SJCRH30 (cell line): ENCODE results near the gene CD2AP. TPM values are rescaled to one million over a fixed set of nuclear protein-coding genes. Genes with fewer than 3 reads are reported as not detected.

Experiments
- DNase-seq, 2 experiments: peaks; one replicate each; pipeline ENCODE4 v3.0.0-alpha.2; 2015 to 2020
- H3K27ac ChIP-seq: fragments of 250-450 bp; sonication (Bioruptor Pico); 2 replicates; pipeline ENCODE4 v1.5.1; 2020; ENCODE audit warnings: mild to moderate bottlenecking, moderate library complexity
- H3K27me3 ChIP-seq: fragments of 250-450 bp; sonication (Bioruptor Pico); 2 replicates; pipeline ENCODE4 v1.5.1; 2020; ENCODE audit warnings: mild to moderate bottlenecking, moderate library complexity
- H3K36me3 ChIP-seq: fragments of 250-450 bp; sonication (Bioruptor Pico); 2 replicates; pipeline ENCODE4 v1.5.1; 2020; ENCODE audit warnings: mild to moderate bottlenecking, moderate library complexity
- H3K4me1 ChIP-seq: fragments of 250-450 bp; sonication (Bioruptor Pico); 2 replicates; pipeline ENCODE4 v1.5.1; 2020; ENCODE audit warnings: mild to moderate bottlenecking, moderate library complexity
- H3K4me3 ChIP-seq: fragments of 250-450 bp; sonication (Bioruptor Pico); 2 replicates; pipeline ENCODE4 v1.5.1; 2020; ENCODE audit warnings: mild to moderate bottlenecking, moderate library complexity
- H3K9me3 ChIP-seq: fragments of 250-450 bp; sonication (Bioruptor Pico); replicated peaks from 2 replicates; pipeline ENCODE4 v1.5.1; 2020; ENCODE audit warnings: mild to moderate bottlenecking, moderate library complexity
- total RNA-seq: library from RNA; depleted of rRNA; stranded (reverse); fragments of >200 nt; shearing (Covaris generic); gene quantifications from 2 replicates; pipeline ENCODE4 v1.2.3, GENCODE V29; 2014

The CD2AP gene
- total RNA-seq, 1 experiment from 2014 or later: 11.6 TPM

DNA sequence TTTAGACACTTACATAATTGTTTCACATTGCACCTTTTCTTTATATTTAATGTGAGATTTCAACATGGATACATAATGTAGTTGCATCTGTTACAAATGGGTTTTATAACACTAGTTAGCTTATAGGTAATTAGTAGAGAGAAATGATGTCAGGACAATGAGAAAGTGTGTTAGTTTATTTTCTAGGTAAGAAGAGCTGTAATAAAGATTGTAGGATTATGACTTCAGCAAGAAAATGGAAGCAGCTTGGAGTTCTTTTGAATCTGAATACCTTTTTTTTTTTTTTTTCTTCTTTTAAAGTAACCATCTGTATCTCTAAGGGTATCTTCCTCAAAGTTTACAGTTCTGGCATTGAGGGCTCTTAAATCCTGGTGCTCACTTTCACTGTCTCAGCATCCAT is 35.3 kb downstream of the CD2AP start:
- H3K4me3 ChIP-seq: no peak overlapping the region
- H3K27me3 ChIP-seq: no peaks in the 10 kb centered on the region
- H3K27ac ChIP-seq: no peak overlapping the region
- no peak for DNase-seq
- H3K9me3 ChIP-seq: no peaks in the 10 kb centered on the region
- H3K4me1 ChIP-seq: no peaks in the 10 kb centered on the region
- no peaks in the 10 kb centered on the region for H3K36me3 ChIP-seq

DNA sequence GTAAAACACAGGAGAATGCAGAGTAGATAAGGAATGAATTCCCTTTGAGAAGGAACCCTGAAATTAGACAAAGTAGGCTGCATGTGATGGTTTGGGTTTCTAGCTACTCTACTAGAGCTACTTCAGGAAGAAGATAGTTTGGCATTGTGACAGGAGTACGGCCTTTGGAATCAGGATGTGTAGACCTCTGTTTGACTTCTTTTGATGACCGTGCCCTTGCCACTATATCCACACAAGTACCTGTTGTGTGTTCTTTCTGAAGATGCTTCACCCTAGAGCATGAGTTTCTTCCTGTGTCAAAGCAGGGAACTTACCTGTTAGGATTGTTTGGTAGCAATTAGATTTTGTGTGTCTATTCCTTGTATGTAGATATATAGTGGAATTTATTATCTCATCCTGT is 41.7 kb downstream of the CD2AP start:
- no peak for DNase-seq
- Histone ChIP-seq H3K9me3 (no peaks in the 10 kb centered on the region), H3K27me3 (no peaks in the 10 kb centered on the region), H3K4me3 (no peak overlapping the region), H3K36me3 (no peaks in the 10 kb centered on the region), H3K27ac (no peak overlapping the region), H3K4me1 (no peaks in the 10 kb centered on the region)

DNA sequence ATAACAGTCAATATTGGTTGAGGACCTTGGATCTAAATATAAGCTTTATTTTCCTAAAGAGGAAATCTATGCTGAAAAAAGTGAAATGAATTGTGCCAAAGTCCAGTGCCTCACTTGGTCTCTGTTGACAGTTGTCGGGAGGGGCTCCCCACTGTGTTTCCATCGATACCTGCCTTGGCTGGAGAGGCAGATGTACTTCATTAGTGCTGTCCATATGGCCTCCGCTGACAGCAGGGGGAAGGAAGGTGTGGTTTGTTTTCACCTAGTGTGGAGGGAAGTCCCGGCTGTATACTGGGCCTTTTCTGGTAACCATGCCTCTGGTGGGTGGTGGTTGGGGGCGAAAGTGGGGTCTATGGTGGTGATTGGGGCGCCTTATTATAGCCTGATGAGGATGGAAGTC is 42.7 kb downstream of the CD2AP start:
- H3K4me1 ChIP-seq: no peaks in the 10 kb centered on the region
- H3K27me3 ChIP-seq: no peaks in the 10 kb centered on the region
- no peaks in the 10 kb centered on the region for H3K9me3 ChIP-seq
- H3K36me3 ChIP-seq: no peaks in the 10 kb centered on the region
- no peak overlapping the region for H3K27ac ChIP-seq
- H3K4me3 ChIP-seq: no peak overlapping the region
- DNase-seq: no peak

GRCh38 chr6:47521961-47522360 is 44.4 kb downstream of the CD2AP start:
- no peak for DNase-seq
- no peaks in the 10 kb centered on the region for H3K9me3 ChIP-seq
- no peak overlapping the region for H3K4me3 ChIP-seq
- H3K36me3 ChIP-seq: no peaks in the 10 kb centered on the region
- H3K27ac ChIP-seq: no peak overlapping the region
- no peaks in the 10 kb centered on the region for H3K27me3 ChIP-seq
- H3K4me1 ChIP-seq: no peaks in the 10 kb centered on the region

DNA sequence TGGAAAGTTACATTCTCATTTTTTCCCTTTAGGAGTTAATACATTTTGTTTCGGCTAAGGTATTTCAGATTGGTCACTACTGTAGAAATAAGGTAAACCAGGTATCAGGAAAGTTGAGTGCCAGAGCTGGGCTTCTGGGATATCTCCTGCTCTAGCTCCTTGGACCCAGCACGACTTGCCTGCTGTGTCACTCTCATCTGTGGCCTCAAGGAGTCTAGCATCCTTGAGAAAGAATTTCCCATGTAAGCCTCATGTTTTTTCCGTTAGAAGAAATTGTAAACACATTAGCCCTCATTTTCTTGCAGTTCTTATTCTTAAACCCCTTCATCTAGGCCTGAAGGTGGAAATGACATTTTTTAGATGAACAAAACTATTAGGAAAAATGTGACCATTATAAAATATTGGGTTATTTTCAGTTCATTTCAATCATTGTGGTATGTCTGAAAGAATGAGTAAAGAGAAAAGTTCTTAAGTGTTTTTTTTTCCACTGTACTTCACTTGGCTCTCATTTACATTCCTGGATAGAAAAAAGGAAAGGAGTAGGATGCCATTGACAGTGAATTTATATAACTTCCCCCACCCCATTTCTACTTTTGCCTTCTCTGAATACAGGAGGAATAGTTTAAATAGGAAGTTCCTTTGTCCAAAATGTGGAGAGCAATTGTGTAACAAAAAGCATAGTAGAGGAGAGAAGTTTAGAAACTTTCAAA is 46.7 kb downstream of the CD2AP start:
- no peaks in the 10 kb centered on the region for H3K9me3 ChIP-seq
- no peaks in the 10 kb centered on the region for H3K36me3 ChIP-seq
- no peak overlapping the region for H3K4me3 ChIP-seq
- H3K27me3 ChIP-seq: no peaks in the 10 kb centered on the region
- no peak overlapping the region for H3K27ac ChIP-seq
- DNase-seq: no peak
- no peaks in the 10 kb centered on the region for H3K4me1 ChIP-seq

DNA sequence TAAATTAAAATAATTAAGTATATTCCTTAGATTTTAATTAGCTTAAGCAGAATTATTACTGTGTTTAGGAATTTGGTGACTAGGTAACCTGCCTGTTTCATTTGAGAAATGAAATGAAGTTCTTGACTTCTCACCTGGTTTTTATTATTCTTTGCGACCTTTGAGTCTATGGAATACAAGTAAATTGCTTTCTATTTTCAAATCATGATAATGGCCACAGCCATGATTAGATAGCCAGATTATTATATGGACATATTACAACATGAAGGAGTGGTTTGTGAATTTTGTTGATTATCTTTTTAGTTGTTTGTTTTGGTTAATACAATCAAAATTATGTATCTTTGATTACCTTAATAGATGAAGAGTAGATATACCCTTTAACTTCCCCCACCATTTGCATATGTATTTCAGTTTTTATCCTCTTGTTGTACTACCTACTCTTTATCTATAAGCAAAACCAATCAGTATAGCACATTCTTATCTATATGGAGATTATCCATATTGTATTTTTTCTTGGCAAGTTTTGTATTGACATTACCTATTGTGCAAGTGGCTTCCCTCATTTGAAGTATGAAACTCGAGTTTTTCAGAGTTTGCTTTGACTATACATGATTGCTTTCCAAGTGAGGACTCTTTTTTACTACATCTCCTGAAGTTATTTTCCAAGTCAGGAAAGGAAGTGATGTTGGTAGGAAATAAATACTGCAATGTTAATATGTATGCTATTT is 47.9 kb downstream of the CD2AP start:
- Histone ChIP-seq H3K4me1 (no peaks in the 10 kb centered on the region), H3K36me3 (no peaks in the 10 kb centered on the region), H3K4me3 (no peak overlapping the region), H3K27ac (no peak overlapping the region), H3K9me3 (no peaks in the 10 kb centered on the region), H3K27me3 (no peaks in the 10 kb centered on the region)
- no peak for DNase-seq

GRCh38 chr6:47527274-47527673 is 49.7 kb downstream of the CD2AP start:
- H3K36me3 ChIP-seq: no peaks in the 10 kb centered on the region
- no peak overlapping the region for H3K4me3 ChIP-seq
- H3K27ac ChIP-seq: no peak overlapping the region
- H3K27me3 ChIP-seq: no peaks in the 10 kb centered on the region
- no peak for DNase-seq
- no peaks in the 10 kb centered on the region for H3K4me1 ChIP-seq
- H3K9me3 ChIP-seq: no peaks in the 10 kb centered on the region

DNA sequence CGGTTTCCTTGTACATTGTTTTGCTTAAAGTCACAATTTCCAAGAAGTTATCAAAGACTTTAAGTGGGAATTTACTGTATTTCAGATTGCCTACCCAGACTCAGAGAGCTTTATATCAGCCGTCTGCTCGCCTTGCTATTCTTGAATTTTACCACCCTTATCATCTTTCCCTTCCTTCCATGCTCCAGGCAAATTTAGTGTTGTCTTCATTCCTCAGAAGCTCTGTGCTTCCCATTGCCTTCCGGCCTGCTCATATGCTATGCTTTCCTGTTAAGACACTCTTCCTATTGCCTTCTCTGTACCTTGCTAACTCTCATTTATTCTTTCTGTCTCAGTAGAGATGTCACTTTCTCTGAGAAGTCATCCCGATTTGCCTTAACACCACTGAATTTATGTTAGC is 52.1 kb downstream of the CD2AP start:
- Histone ChIP-seq H3K27ac (no peak overlapping the region), H3K9me3 (no peaks in the 10 kb centered on the region), H3K4me1 (no peaks in the 10 kb centered on the region), H3K36me3 (no peaks in the 10 kb centered on the region), H3K27me3 (no peaks in the 10 kb centered on the region), H3K4me3 (no peak overlapping the region)
- DNase-seq: no peak

DNA sequence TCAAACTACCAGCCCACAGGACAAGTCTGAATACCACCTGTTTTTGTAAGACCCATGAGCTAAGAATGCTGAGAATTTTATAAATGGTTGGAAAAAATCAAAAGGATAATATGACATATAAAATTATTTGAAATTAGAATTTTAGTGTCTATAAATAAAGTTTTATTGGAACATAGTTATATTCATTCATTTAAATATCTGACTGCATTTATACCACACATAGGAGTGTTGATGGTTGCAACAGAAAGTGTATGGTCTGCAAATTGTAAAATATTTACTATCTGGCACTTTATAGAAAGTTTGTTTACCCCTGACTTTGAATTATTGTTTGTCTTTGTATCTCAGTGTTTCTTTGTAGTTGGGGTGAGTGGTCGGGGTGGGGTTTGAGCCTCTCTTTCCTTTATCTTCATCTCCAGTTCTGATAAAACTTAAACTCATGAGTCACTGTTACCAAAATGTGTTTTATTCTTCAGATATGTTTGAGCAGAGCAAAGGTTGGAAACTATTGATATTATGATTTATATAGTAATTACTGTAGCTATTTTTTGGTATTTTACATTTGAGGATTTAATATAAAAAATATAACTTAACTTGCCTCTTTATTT is 55.5 kb downstream of the CD2AP start:
- H3K4me3 ChIP-seq: no peak overlapping the region
- no peak overlapping the region for H3K27ac ChIP-seq
- no peaks in the 10 kb centered on the region for H3K4me1 ChIP-seq
- no peaks in the 10 kb centered on the region for H3K36me3 ChIP-seq
- H3K9me3 ChIP-seq: no peaks in the 10 kb centered on the region
- DNase-seq: no peak
- H3K27me3 ChIP-seq: no peaks in the 10 kb centered on the region

GRCh38 chr6:47534063-47534462 is 56.5 kb downstream of the CD2AP start:
- Histone ChIP-seq H3K9me3 (no peaks in the 10 kb centered on the region), H3K27me3 (no peaks in the 10 kb centered on the region), H3K4me1 (no peaks in the 10 kb centered on the region), H3K4me3 (no peak overlapping the region), H3K27ac (no peak overlapping the region), H3K36me3 (no peaks in the 10 kb centered on the region)
- no peak for DNase-seq

- no peaks in the 10 kb centered on the region for H3K27me3 ChIP-seq
- H3K9me3 ChIP-seq: no peaks in the 10 kb centered on the region
- no peaks in the 10 kb centered on the region for H3K4me1 ChIP-seq
- H3K36me3 ChIP-seq: no peaks in the 10 kb centered on the region
- H3K27ac ChIP-seq: no peak overlapping the region
- DNase-seq: no peak
- no peak overlapping the region for H3K4me3 ChIP-seq
Observed at GRCh38 chr6:47535316-47536225, 58.0 kb downstream of the CD2AP start.

DNA sequence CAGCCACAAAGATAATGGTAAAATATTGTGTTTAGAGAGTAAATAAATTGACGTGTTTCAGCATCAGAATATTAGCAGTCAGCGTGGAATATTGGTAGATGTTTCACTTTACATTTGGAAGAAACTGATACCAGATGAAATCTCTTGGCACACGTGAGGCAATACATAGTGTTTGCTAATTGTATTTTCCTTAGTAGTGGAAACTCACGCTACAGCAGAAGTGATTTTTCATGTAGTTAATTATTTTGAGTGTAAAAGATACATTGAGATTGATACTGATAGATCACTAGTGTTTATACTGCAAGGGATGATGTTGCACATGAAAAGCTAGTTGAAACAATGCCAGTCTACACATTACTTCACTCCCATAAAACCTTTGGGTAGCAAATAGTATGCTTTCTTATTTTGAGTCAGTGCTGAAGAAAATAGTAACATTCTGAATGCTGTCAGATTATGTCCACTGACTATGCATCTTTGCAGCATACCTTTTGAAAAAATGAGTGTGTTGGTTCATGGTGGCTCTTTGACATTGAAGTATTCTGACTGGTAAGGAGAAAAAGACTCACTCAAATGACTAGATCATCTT is 59.3 kb downstream of the CD2AP start:
- H3K27ac ChIP-seq: no peak overlapping the region
- no peak overlapping the region for H3K4me3 ChIP-seq
- no peak for DNase-seq

DNA sequence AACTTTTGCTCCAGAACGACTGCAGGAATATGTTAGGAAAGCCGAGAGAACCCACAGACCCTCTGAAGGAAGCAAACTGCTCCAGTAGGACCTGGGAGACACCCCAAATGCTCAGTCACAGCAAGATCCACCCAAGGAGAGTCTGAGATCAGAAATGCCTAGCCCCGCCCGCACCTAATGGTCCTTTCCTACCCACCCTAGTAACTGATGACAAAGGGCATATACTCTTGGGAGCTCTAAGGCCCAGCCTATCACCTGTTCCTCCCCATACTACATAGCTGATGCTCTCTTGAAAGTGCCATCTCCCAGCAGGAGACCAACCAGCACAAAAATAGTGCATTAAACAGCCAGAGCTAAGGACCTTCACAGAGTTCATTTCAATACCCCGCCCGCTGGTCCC is 67.6 kb downstream of the CD2AP start:
- Histone ChIP-seq H3K27me3 (no peaks in the 10 kb centered on the region), H3K36me3 (0 out of 2 replicates have a peak, but pooled peaks cover 2% of the 10 kb centered on the region), H3K4me3 (no peak overlapping the region), H3K4me1 (no peaks in the 10 kb centered on the region), H3K9me3 (no peaks in the 10 kb centered on the region), H3K27ac (no peak overlapping the region)
- DNase-seq: no peak

More for the DNA sequence above, 59.3 kb downstream of the CD2AP start:
- Histone ChIP-seq H3K4me1 (no peaks in the 10 kb centered on the region), H3K36me3 (no peaks in the 10 kb centered on the region), H3K9me3 (no peaks in the 10 kb centered on the region), H3K27me3 (no peaks in the 10 kb centered on the region)

DNA sequence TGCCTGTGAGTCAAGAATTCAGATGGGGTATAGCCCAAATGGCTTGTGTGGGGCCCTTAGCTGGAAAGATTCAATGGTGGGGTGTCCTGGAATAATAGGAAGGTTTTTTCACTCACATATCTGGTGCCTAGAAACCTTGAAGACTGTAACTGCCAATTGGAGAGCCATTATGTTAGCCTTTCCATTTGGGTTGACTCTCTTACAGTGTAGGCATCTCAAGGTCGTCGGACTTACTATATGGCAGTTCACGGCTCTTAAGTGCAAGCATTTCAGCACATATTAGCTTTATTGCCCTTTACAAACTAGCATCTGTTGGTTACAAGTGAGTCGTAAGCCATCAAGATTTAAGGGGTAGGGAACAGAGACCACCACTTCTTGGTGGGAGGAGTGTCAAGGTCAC is 74.1 kb downstream of the CD2AP start:
- H3K27ac ChIP-seq: no peak overlapping the region
- no peak for DNase-seq
- H3K4me3 ChIP-seq: no peak overlapping the region
- no peaks in the 10 kb centered on the region for H3K4me1 ChIP-seq
- no peaks in the 10 kb centered on the region for H3K9me3 ChIP-seq
- H3K36me3 ChIP-seq: no peaks in the 10 kb centered on the region
- no peaks in the 10 kb centered on the region for H3K27me3 ChIP-seq
